Subcutaneous adipose tissue (tissue), 4 donors: ENCODE results near the gene HID1. TPM values are rescaled to one million over a fixed set of nuclear protein-coding genes. Genes with fewer than 3 reads are reported as not detected.

Experiments
- CTCF ChIP-seq: fragments of 450-650 bp; IDR thresholded peaks from one replicate; pipeline ENCODE4 v1.5.1; 2016; ENCODE audit warnings: low read depth, mild to moderate bottlenecking, control low read depth, antibody characterized with exemption, moderate library complexity
- total RNA-seq, 4 donors: library from RNA; depleted of rRNA; stranded (reverse); fragments of >200 nt; gene quantifications; one replicate each; pipeline ENCODE4 v1.1.0, GENCODE V29; 2016

Gene HID1
- total RNA-seq, 4 donors from 2014 or later, result 3.2 to 16.6 (median 3.6) TPM

GRCh38 chr17:74961657-74962350, 10.8 kb downstream of the HID1 start:
- TF ChIP-seq CTCF, result no peak

- TF ChIP-seq CTCF, result no peak
Measured at GRCh38 chr17:74960570-74961342, 11.8 kb downstream of the HID1 start.

GRCh38 chr17:74959826-74960515, 12.6 kb downstream of the HID1 start:
- TF ChIP-seq CTCF, result no peak

GRCh38 chr17:74957935-74958740, 14.4 kb downstream of the HID1 start:
- no peak for TF ChIP-seq CTCF

GRCh38 chr17:74956093-74956492, 16.5 kb downstream of the HID1 start:
- no peak for TF ChIP-seq CTCF

- no peak for TF ChIP-seq CTCF
Measured at GRCh38 chr17:74954665-74955421, 17.7 kb downstream of the HID1 start.
